HG03175 (cell line): Measurements from ENCODE around the gene PMVK.
"Not testable (repeated sequence)": the region's sequence is repeated elsewhere in the genome, so short reads cannot be mapped to it uniquely, and the experiment has no call there.

Experiments used
- ATAC-seq: cut with Tn5 transposase; IDR thresholded peaks from one replicate; pipeline ENCODE4 v1.9.1; 2021; ENCODE audit warnings: mild to moderate bottlenecking, moderate library complexity; ENCODE audit not compliant: unreplicated experiment

PMVK gene

DNA sequence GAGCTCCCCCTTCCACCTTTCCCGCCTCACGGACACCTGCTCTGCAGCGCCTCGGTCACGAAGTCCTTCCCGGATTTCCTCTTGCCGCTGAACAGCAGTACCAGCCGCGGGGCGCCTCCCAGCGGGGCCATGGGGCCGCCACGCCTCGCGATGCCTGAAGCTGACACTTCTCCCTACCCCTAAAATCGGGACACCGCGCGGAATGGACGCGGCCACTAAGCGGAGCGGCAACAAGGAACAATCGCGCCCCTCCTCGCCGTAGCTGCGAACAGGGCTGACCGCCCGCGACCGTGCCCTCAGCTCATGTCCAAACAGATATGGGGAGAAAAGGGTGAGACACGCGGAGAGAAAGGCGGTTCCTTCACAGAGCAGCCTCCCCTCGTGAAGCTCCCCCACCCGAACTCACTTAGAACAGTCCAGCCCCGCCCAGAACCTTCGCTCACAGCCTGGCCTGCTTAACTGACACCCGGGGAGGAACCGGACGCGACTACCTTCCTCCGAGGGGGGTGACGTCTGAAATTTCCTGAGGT lies at the start of gene PMVK:
Gene PMVK (minus strand): TSS at position 165 of the 530 bp plus-strand sequence. CDS start 34 bp downstream, at position 131.
- peak; percentile 82 for ATAC-seq

DNA sequence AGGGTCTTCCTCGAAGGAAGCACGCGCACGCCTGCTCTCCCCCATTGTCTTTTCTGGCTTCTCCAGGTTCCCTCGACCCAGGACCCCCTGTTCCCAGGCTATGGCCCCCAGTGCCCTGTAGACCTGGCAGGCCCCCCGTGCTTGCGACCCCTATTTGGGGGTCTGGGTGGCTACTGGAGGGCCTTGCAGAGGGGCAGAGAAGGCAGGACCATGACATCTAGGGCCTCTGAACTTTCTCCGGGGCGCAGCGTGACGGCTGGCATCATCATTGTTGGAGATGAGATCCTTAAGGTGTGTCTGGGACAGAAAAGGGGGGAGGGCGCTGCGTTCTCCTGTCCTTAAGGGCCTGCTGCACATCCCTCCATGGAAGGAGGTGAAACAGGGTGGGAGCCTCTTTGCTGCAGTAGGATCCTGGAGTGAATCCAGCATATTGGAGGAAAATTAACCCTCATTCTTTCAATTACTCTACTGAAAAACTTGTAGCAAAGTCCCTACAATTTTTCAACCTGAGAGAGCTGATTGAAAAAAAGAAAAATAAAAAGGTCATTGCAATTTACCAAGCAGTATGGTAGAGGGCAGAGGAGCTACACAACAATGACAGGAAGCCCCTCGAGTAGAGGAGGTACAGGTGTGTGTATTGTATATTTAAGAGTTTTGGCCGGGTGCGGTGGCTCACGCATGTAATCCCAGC lies 47.4 kb upstream of the PMVK start:
- no peak for ATAC-seq

DNA sequence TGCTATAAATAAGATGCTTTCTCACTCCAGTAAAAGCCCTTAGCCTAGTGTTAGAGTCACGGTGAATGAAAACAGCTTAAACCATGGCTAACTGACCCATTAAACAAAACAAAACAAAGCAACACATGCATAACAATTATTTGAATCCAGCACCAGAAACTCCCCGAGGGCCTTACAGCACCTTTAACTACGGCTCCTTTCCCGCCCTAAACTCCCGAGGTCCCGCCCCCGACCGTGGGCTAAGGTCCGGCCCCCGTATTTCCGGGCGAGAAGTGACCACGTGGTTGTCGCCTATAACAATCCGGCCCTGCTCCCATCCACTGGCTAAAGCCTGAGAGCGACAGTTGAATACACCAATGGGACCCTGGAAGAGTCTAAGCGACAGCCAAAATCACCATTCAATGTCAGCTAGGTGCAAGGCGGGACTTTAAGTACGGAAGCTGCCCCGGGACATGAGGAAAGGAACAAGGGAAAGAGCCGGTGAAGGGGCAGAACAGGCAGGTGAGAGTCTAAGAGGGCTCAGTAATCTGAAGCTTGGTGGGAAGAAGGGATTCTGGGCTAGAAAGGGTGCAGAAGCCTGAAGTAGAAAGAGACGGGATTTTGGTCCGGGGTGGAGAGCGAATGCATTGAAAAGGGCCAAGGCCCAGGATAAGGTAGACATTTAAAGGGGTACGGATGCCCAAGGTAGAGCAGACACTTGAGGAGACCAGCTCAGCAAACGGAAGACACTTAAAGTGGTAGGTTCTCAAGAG lies 46.6 kb upstream of the PMVK start, which contains the start of gene FLAD1:
Gene FLAD1 (plus strand): TSS at position 448 of the 752 bp plus-strand sequence. CDS start 351 bp downstream, outside the sequence.
- peak; percentile 99 for ATAC-seq

DNA sequence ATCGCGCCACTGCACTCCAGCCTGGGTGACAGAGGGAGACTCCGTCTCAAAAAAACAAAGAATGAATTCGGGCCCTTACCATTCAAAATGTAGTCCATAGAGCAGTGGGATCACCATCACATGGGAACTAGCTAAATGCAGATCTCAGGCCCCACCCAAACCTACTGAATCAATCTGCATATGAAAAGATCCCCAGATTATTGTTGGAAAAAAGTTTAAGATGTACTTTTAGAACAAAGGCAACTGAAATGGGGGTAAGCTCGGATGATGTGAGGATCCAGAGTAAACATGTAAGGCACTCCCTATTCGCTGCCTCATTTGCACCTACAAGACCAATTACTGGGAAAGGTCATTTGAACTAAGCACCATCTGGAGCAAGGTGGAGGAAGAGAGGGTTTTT lies 45.8 kb upstream of the PMVK start:
- ATAC-seq, result no peak

DNA sequence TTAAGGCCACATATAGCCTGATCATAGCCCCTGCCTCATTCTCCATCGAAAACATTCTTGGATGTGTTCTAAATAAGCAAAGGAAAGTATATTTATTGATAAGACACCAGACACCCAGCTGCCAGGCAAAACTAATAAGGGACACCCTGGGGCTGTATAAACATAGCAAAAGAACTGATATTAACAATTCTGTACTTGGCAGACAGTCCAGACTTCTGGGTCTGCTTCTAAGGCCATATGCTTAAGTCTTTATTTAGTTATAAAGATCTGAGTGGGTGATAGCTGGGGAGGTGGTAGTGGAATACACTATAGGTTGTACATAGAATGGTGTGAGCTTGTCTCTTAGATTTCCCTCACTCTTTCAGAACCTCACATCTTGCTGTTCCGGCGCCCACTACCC lies 41.8 kb upstream of the PMVK start:
- no peak for ATAC-seq

DNA sequence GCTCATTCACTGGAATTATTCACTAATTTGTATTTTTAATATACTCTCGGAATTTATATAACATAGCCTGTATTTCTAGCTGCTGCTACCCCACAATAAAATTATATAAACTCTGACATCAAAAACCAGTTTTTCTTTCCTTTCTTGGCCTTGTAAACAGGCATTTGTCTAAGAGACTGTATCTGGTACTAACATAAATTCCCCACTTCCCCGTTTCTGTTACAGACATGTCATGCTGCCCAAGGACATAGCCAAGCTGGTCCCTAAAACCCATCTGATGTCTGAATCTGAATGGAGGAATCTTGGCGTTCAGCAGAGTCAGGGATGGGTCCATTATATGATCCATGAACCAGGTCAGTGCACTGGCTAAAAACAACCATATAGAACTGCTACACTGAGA lies 41.2 kb upstream of the PMVK start:
- not testable (repeated sequence) for ATAC-seq

DNA sequence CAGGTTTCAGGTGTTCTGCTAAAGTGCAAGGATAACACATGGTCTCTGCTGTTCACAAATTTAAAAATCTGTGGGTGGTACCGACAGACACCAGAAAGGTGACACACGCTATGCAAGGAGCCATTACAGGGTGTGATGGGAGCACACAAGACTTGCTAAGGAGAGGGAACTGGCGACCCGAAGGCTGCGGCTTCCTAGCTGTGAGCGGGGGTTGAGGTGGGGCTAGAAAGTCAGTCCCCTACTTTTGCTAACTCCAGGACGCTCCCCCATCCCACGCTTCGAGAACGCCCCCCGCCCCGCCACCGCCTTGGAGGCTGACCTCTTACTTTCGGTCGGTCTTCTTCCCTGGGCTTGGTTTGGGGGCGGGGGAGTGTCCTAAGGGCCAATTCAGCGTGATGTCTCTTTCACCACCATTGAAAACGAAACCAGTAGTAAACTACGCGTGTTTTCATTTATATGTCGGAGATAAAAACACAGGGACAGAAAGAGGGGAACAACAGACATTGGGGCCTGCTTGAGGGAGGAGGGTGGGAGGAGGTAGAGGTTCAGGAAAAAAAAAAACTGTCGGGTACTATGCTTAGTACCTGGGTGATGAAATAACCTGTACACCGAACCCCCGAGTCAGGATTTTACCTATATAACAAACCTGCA lies 39.0 kb upstream of the PMVK start:
- no peak for ATAC-seq

DNA sequence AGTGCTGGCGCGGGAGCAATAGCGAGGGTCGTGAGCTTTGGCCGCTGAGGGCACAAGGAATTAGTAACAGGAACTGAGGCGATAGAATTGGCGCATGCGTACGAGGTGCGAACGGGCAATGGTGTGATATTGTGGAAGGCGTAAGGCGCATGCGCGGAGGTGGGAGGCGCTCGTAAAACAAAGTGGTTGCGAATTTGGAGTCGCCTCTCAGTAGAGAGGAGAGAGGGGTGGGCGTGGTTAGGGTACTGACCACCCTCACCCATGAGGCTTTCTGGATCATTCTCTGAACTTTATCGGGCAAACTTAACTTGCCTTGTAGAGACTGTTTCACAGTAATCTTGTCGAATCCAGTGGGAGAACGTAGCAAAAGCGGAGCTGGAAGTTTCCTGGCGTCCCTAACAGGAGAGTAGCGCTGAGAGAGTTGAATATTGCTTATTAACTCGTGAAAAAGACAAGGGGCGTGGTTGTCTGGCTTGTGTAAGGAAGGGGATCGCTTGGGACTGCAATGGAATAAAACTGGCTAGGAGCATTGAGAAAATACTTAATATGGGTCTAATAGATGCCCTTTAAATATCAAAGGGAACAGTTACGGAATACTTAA lies 38.4 kb upstream of the PMVK start:
- peak; percentile 54 for ATAC-seq

DNA sequence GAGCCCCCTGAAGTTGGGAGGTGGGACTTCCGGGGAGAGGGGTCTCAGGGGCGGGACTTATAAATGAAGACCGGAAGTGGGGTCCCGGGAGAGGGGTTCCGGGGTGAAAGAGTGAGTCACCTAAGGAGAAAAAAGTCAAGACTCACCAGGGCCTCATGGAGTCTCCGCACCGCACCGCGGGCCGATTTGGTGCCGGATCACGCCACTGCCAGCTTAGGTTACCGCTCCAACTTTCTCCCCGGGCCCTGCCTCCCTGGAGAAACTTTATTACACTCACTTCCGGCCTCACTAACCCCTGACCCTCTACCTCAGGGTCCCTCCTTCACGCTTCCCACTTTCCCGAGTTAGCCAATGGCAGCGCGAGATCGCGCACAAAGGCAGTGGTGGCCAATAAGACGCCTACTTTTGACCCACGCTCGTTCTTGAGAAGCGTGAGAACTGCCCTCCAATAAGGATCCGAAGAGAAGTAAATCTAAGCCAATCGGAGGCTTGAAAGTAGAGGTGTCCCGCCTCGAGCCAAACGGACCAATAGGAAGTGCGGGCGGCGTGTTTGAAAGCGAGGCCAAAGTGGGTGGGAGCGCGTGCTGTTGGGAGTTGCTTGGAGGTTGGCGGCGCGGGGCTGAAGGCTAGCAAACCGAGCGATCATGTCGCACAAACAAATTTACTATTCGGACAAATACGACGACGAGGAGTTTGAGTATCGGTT lies 37.7 kb upstream of the PMVK start, which contains the start of gene CKS1B:
Gene CKS1B (plus strand): TSS at position 580 of the 706 bp plus-strand sequence. CDS start 65 bp downstream, at position 645.
- peak; percentile 80 for ATAC-seq

DNA sequence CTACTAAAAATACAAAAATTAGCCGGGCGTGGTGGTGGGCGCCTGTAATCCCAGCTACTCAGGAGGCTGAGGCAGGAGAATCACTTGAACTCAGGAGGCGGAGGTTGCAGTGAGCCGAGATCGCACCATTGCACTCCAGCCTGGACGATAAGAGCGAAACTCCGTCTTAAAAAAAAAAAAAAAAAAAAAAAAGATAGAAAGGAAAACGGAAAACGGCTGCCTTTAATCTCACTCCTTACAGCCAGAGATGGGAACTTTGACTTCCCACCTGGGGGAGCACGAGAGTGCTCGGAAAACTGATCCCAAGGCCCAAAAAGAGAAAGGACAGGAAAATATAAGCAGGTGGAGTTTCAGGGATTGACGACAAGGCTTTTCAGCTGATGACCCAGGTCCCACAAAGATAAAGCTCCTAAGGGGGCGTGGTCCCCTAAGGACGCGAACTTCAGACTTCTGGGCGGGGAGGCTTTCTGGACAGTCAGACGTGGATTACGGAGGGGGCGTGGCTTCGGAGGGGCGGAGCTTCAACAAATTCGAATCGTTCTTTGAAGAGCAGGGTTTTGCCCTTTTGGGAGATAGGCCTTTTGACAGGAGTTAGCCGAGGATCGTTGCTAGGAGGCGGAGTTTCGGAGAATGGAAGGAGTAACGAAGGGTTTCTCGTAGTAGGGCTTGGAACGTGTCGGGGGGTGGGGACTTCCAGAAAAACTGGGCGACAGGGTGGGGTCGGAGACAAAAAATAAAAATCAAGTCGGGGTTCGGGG lies 37.0 kb upstream of the PMVK start:
- ATAC-seq, result no peak

DNA sequence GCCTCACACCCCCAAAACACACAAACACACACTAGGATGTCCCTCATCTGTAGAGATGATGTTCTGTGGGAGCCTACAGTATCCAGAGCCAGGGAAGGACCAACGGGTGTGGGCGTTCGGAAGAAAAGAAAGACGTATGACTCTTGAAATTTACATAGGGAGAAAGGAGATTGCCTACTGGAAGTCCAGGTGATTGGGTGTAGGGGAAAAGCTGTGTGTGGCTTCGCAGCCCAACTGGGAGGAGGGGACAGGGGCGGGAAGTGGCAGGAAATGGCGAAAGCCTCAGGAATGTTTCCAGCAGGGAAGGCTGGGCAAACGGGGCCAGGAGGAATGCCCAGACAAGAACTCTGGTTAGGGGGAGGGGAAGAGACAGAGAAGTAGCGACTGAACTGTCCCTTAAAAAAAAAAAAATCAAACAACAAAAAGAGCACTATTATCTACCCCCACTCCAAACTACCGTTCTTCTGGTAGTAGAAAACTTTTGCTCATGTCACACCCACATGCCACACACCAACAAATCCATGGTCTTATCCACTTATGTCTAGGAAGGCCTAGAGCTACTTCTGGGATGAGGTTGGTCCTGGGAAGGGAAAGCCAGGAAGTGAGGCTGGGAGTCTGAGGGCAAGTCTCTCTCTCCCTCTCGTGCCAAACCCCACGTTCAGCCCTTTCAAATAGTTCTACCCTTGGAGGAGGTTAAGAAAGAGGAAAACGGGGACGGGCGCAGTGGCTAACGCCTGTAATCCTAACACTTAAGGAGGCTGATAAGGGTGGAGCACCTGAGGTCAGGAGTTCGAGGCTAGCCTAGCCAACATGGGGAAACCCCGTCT lies 36.2 kb upstream of the PMVK start:
- no peak for ATAC-seq

DNA sequence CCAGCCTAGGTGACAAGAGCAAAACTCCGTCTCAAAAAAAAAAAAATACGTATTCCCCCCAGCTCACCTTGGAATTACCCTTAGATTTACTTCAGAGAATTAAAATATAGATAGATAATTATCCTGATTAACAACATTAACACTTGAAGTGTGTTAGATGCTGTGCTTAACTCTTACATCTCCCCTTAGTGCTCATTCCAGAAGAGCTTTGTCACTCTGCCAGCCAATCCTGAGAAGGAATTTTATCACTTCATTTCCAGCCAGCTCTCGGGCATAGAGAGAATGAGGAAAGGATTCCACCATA lies 35.6 kb upstream of the PMVK start:
- ATAC-seq, result no peak

DNA sequence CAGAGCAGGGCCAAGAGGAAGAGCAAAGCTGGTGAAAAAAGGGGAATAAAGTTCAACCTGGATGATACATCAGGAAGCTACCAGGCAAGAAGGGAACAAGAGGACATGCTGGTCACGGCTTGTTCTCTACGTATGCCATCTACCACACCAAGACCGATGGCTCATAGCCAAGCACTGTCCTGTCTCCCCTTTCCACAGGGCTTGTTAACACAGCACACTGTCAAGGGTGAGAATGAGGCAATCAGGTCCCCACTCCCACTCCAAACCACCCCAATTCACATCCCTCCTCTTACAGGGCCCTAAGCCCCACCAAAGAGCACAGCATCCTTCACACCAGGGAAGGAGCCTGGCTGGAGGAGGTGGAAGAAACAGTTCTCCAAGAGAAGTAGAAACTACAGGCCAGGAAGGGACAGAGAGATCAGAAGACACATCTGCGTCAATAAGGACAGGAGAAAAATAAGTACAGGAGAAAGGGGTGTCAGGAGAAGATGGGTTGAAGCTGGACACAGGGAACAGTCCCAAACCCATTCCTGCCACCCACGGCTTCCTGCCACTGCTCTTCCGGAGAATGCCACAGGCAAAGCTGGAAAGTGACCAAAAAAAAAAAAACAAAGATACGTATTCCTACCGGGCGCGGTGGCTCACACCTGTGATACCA lies 35.0 kb upstream of the PMVK start:
- ATAC-seq, result no peak

DNA sequence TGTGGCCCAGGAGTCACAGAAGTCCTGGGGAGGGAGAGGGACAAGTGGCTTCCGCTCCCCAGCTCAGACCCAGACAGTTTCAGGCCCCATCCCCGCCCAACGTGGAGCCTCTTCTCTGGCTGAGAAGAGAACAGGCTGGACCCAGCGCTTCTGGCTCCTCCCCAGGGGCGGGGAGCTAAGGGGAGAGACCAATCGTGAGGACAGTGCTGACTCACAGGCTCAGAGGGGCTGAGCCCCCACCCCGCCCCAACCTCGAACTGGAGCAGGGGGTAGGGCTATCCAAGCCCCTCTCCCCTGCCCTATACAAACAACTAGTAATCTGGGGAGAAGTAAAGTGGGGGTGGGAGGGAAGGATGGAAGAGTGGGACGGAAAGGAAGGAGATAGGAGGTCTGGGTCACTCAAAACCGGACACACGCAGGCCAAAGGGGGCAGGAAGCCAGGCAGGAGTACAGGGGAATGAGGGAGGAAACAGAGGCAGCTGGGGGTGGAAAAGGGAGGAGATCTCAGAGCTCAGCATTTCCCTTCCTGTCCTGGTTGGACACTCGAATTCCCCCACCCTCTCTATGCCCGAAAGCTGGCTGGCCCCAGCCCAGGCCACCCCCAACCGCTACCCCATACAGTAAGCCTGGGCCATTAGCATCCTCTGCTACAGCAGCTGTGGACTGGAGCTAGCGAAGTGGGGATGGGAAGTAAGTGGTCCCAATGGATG lies 34.3 kb upstream of the PMVK start, which contains the start of gene SHC1:
Gene SHC1 (minus strand): TSS at position 117 of the 710 bp plus-strand sequence. CDS start 221 bp downstream, outside the sequence.
- no peak for ATAC-seq

DNA sequence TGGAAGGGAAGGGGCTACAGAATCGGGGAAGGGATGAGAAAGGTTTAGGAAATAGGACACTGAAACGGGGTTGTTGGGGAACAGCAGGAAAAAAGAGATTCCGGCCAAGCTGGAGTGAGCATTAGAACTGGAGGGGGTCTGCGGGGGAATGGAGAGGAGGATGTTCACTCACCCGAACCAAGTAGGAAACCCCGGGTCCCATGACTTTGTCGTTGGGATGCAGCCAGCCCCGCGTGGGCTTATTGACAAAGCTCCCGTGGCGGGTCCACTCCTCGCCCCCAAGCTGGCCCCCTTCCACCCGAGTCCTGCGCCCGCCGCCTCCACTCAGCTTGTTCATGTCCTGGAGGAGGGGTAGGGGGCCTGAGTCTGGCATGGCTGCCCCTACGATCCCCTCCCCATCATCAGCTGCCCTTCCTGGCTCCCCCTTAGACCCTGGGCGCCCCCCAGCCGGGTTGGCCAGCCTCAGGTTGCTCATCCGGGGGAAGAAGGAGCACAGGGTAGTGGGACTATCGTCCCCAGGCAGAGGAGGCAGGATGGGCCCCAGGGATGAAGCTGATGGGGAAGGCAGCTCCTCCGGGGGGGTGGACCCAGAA lies 33.4 kb upstream of the PMVK start:
- ATAC-seq, result no peak

DNA sequence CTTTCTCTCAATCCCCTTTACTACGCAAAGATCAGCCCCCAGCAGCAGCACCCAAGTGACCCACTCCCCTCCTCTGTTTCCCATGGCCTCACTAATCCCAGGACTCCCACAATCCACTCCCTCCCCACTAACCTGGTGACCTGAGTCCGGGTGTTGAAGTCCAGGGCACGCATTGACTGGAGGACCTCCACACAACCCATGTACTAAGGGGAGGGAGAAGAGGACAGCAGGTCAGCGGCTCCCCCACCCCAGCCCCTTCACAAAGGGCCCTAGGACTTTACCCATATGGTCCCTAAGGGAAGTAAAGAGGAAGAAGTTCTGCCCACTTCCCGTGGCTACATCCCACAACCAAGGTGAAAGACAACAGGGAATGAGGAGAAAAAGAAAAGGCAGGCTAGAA lies 32.7 kb upstream of the PMVK start:
- ATAC-seq, result no peak

DNA sequence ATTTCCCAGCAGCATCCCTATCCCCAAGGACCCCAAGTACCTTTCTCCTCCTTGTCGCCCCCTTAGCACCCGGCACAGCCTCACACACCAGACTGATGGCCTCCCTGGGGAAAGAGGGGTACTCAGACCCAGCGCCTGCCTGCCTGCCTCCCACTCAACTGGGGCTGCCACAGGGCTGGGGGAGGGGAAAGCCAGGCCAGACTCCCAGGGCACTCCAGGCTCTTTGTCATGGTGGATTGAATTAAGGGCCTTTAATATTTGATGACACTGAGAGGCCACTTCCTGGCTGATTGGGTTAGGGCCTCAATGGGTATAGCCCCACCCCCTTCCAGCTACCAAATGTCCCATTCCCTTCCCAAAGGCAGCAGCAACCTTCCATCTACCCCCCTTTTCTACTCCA lies 32.2 kb upstream of the PMVK start:
- no peak for ATAC-seq
